Lung (tissue), 12 donors: ENCODE data around the gene ZNF391. TPM values are rescaled to one million over a fixed set of nuclear protein-coding genes. Genes with fewer than 3 reads are reported as not detected.

Source experiments
- ATAC-seq: fragments of 200-7000 bp; cut with Tn5 transposase; one replicate; pipeline ENCODE4 v1.9.1; 2020; ENCODE audit warnings: moderate number of reproducible peaks; ENCODE audit not compliant: insufficient read depth, low FRiP score
- DNase-seq, 3 donors: peaks; one replicate each; pipeline ENCODE4 v3.0.0-alpha.2; 2013 to 2017
- H3K27ac ChIP-seq, 2 donors: one replicate each; pipeline ENCODE4 v1.5.1; 2013; ENCODE audit warnings: mild to moderate bottlenecking in 2 of 2, moderate library complexity in 2 of 2, control low read depth in 1 of 2, inconsistent platforms in 1 of 2, low read depth in 1 of 2, low read length in 1 of 2
- H3K27me3 ChIP-seq, 3 donors: one replicate each; pipeline ENCODE4 v1.5.1; 2013; ENCODE audit warnings: low read length in 2 of 3; ENCODE audit not compliant: control insufficient read depth in 3 of 3, insufficient read depth in 3 of 3
- H3K36me3 ChIP-seq, 4 donors: one replicate each; pipeline ENCODE4 v1.5.1; 2013; ENCODE audit warnings: low read length in 4 of 4, mild to moderate bottlenecking in 1 of 4, moderate library complexity in 1 of 4; ENCODE audit not compliant: control insufficient read depth in 4 of 4, insufficient read depth in 4 of 4
- H3K4me1 ChIP-seq, 5 donors: one replicate each; pipeline ENCODE4 v1.5.1; 2013; ENCODE audit warnings: low read length in 5 of 5, mild to moderate bottlenecking in 2 of 5, moderate library complexity in 1 of 5; ENCODE audit not compliant: control insufficient read depth in 5 of 5, insufficient read depth in 5 of 5
- H3K4me3 ChIP-seq: one replicate; pipeline ENCODE4 v1.5.1; 2013; ENCODE audit warnings: mild to moderate bottlenecking, control low read depth, moderate library complexity
- H3K9ac ChIP-seq, 2 donors: one replicate each; pipeline ENCODE4 v1.5.1; 2013; ENCODE audit warnings: low read length in 2 of 2, control low read depth in 1 of 2; ENCODE audit not compliant: insufficient read depth in 1 of 2
- H3K9me3 ChIP-seq, 4 donors: one replicate each; pipeline ENCODE4 v1.5.1; 2013; ENCODE audit warnings: low read length in 3 of 4, mild to moderate bottlenecking in 1 of 4, moderate library complexity in 1 of 4; ENCODE audit not compliant: control insufficient read depth in 4 of 4, insufficient read depth in 3 of 4
- WGBS, 2 donors: extraction: QIAGEN DNeasy Blood & Tissue Kit; methylation state at CpG; one replicate each; pipeline ENCODE4 v1.1.7; 2013; 5-methylcytosine and 5-hydroxymethylcytosine counted together
- polyA plus RNA-seq, 2 donors: library from polyadenylated mRNA; stranded (reverse); fragments of 200-250 nt; gene quantifications; one replicate each; pipeline ENCODE4 v1.2.1, GENCODE V29; 2013
- total RNA-seq, 2 donors: library from RNA; depleted of rRNA in 1 of 2; stranded (reverse); fragments of >200 nt in 1 of 2; gene quantifications; one replicate each; pipeline ENCODE4 v1.2.1, GENCODE V29; 2014 to 2021
- TF ChIP-seq, protein P1 (sequence below): IDR thresholded peaks from 2 replicates; pipeline ENCODE4 v1.5.1; 2012; ENCODE audit warnings: mild to moderate bottlenecking; ENCODE audit errors: control extremely low read depth, extremely low read depth
- donor health status: control.
- donor health status: control.
- donor health status: Bipolar disorder and iron deficiency.
- donor health status: healthy.
- donor health status: DM: yes; HTN: yes; CAD: no.

ZNF391 gene
- total and polyA plus RNA-seq, 4 donors, result 1.5 to 5.3 (median 2.9) TPM

DNA sequence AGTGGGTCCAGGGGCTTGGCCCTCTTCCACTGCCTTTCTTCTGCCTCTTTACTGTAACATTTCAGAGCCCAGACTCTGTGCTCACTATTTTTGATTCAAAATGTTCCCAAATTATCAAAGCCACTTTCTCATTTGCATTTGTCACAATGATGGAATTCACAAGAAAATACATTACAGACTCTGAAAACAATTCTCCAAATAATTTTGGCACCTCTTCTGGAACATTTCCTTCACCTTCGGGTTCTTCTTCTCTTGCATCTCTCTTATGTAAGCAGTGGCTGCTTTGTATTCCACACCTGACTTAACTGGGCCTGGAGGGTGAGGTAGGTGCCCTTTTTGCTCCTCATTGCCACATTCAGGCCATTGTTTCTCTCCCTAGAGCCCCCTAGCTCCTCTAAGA lies 54.4 kb downstream of the ZNF391 start:
- TF ChIP-seq, protein P1, sequence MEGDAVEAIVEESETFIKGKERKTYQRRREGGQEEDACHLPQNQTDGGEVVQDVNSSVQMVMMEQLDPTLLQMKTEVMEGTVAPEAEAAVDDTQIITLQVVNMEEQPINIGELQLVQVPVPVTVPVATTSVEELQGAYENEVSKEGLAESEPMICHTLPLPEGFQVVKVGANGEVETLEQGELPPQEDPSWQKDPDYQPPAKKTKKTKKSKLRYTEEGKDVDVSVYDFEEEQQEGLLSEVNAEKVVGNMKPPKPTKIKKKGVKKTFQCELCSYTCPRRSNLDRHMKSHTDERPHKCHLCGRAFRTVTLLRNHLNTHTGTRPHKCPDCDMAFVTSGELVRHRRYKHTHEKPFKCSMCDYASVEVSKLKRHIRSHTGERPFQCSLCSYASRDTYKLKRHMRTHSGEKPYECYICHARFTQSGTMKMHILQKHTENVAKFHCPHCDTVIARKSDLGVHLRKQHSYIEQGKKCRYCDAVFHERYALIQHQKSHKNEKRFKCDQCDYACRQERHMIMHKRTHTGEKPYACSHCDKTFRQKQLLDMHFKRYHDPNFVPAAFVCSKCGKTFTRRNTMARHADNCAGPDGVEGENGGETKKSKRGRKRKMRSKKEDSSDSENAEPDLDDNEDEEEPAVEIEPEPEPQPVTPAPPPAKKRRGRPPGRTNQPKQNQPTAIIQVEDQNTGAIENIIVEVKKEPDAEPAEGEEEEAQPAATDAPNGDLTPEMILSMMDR, result no peak
- H3K27ac ChIP-seq, result no peak overlapping the region
- H3K9me3 ChIP-seq, result peaks cover 0 to 13% (median 9%) of the 10 kb centered on the region in 4 donors
- no peaks in the 10 kb centered on the region for H3K27me3 ChIP-seq
- H3K36me3 ChIP-seq, result no peaks in the 10 kb centered on the region
- 83 to 89% methylated on average over 1 of the region's 1 CpG for WGBS, 2 donors
- no peak overlapping the region for H3K9ac ChIP-seq
- ATAC-seq (no peak), DNase-seq (no peak)
- no peak overlapping the region for H3K4me3 ChIP-seq
- no peaks in the 10 kb centered on the region for H3K4me1 ChIP-seq

DNA sequence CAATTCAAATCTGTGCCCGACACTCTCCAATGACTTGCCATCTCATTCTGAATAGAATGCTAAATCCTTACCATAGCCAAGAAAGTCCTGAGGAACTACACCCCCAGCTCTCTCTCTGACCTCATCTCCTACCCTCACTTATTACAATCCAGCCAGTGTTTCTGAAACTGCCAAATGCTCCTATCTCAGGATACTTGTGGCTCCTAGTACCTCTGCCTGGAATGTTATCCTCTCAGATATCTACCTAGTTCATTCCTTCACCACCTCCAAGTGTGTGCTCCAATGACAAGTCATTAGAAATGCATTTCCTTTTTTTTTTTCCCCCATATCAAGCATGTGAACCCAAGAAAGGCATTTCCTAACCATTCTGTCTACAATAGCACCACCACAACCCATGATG lies 59.9 kb downstream of the ZNF391 start:
- TF ChIP-seq, protein P1, result no peak
- no peak overlapping the region for H3K4me3 ChIP-seq
- DNase-seq (no peak), ATAC-seq (no peak)
- H3K9ac ChIP-seq, result no peak overlapping the region
- no peaks in the 10 kb centered on the region for H3K4me1 ChIP-seq
- 95 to 100% methylated on average over 1 of the region's 1 CpG for WGBS, 2 donors
- peaks cover 21 to 49% (median 38%) of the 10 kb centered on the region in 4 donors for H3K9me3 ChIP-seq
- no peaks in the 10 kb centered on the region for H3K27me3 ChIP-seq
- H3K27ac ChIP-seq, result no peak overlapping the region
- H3K36me3 ChIP-seq, result peaks cover 4 to 36% (median 30%) of the 10 kb centered on the region in 4 donors

DNA sequence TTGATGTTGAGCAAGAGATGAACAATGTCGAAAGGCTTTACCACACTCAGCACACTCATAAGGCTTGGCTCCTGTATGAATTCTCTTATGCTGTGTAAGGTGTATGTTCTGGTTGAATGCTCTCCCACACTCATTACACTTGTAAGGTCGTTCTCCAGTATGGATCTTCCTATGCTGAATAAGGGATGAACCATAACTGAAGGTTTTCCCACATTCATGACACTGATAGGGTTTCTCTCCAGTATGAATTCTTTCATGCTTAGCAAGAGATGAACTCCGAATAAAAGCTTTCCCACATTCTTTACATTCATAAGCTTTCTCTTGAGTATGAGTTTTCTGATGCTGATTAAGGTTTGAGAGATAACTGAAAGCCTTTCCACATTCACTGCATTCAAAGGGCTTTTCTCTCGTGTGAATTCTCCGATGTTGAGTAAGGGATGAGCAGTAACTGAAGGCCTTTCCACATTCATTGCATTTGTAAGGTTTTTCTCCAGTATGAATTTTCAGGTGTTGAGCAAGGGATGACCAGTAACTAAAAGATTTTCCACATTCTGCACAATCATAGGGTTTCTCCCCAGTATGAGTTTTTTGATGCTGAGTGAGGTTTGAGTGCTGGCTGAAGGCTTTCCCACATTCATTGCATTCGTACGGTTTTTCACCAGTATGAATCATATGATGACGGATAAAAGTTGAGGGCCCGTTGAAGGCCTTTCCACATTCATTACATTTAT lies 63.3 kb downstream of the ZNF391 start:
- no peak overlapping the region for H3K9ac ChIP-seq
- H3K4me1 ChIP-seq, result no peaks in the 10 kb centered on the region
- ATAC-seq (no peak), DNase-seq (no peak)
- H3K27me3 ChIP-seq, result no peaks in the 10 kb centered on the region
- peaks cover 17 to 68% (median 61%) of the 10 kb centered on the region in 4 donors for H3K36me3 ChIP-seq
- no peak overlapping the region for H3K27ac ChIP-seq
- 97 to 98% methylated on average over 9 of the region's 9 CpGs for WGBS, 2 donors
- H3K4me3 ChIP-seq, result no peak overlapping the region
- TF ChIP-seq, protein P1, result no peak
- peaks cover 21 to 58% (median 52%) of the 10 kb centered on the region in 4 donors for H3K9me3 ChIP-seq
